Fibroblast of upper back skin (primary cell): ENCODE measurements around the gene FPR1.
"Not testable (repeated sequence)": the region's sequence is repeated elsewhere in the genome, so short reads cannot be mapped to it uniquely, and the experiment has no call there.

Source experiments
- DNase-seq: peaks from one replicate; pipeline ENCODE4 v3.0.0-alpha.2; 2013

The FPR1 gene

DNA sequence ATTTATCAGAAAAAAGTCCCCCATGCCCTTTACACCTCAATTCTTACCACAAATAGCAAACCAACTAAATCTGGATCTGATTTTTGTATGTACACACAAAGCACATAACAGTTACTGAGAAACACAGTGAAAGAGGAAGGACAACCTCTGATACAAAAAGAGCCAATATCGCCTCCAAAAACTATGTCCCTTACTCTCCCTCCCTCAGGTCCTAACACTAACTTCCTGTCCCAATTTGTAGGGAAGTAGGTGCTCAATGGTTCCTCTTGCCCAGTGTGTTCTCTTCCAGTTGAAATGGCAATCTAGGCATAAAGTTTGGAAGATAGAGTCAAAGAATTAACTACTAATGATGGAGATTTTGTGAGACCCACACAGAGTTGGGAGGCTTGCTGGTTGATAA is 27.5 kb upstream of the FPR1 start:
- no peak for DNase-seq

DNA sequence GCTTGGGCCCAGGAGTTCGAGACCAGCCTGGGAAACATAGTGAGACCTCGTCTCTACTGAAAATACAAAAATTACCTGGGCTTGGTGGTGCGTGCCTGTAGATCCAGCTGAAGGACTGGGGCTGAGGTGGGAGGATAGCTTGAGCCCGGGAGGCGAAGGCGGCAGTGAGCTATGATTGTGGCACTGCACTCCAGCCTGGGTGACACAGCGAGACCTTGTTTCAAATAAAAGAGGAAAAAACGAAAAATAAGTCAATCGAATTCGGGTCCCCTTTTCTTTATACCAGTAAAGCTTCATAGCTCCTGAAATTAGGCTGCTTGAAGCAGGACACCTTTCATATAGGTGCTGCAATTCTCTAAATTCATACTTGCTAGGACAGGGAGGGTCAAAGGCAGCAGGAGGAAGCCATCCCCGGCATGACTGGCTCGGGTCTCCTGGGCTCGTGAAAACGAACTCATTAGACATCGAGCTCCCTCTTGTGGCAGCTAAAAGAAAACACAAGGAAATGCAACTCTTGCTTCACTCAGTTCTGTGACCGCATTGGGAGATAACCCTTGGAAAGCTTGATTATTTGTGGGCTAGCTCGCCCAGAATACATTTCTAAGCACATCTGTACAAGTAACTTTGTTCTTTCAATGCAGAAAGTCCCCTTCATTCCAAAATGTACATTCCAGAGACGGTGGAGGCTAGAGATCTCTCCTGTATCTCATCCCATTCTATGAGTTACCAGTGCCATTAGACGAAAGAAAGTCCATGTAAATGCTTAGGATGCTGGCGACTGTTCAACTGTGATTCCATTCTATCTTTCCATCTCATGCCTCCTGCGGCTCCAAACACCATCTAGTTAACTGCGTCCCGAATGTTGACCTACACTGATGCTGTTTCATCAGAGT is 26.1 kb upstream of the FPR1 start:
- peak; percentile 86 for DNase-seq

DNA sequence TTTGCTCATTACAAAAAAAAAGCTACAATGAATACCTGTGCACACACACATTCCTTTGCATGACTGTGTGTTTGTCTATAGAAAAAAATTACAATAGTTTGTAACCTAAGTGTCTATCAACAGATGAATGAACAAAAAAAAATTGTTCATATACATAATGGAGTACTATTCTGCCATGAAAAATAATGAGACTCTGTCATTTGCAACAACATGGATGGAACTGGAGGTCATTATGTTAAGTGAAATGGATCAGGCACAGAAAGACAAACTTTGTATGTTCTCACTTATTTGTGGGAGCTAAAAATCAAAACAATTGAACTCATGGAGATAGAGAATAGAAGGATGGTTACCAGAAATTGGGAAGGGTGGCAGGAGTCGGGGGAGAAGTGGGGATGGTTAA is 24.9 kb upstream of the FPR1 start:
- DNase-seq: not testable (repeated sequence)

DNA sequence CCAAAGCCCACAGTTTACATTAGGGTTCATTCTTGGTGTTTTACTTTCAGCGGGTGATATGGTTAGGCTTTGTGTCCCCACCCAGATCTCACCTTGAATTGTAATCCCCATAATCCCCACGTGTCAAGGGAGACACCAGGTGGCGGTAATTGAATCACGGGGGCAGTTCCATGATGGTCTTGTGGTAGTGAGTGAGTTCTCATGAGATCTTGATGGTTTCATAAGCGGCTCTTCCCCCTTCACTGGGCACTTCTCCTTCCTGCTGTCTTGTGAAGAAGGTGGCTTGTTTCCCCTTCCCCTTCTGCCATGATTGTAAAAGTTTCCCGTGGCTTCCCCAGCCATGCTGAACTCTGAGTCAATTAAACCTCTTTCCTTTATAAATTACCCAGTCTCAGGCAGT is 21.3 kb upstream of the FPR1 start:
- DNase-seq: no peak

DNA sequence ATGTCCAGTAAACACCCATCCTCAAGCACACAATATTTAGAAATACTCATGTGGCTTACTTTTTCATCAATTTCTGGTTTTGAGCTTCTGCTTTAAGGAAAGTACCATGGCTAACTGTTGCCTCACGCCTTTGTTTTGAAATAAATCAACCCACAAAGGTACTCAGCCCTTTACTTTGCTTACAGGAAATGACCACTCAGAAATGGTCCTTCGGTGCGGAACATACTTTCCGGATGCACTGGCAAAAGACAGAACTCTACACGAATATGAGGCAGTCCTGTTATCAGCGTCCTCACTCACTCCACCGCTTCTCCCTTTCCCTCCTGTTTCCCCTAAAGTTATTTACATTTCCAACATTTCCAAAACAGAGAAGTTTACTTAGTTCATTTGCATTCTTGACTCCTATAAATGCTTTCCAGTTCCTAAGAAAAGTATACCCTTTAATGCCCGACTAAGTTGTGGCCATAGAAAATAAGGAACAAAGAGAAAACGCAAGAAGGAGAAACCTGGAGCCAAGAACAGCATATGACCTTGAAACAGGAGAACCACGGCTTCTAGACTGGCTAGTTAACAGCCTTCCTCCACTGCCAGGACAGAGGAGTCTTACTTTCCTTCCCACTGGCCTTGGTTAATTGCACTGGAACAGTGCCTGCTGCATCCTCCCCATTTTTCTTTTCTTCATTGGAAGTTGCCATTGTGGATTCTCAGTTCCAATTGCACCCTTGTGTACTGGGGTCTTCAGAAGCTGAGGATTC is 19.9 kb upstream of the FPR1 start:
- no peak for DNase-seq

DNA sequence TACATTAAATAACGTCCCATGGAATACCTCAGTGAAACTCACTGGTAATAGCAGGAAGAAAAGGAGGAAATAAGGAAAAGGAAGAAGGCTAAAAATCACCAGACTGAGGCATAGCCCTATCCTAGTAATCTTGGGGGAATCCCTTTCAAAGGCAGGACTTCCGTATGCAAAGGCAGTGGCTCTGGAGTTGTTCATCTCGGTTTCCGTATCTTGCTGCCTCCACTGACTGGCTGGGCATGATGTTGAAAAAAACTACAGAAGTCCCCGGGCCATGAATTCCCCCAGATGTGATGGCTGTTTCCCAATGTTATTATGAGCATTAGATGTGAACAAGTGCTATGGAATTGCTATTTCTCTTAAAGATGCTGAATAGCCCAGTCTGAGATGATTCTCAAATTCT is 14.8 kb upstream of the FPR1 start:
- DNase-seq: no peak

DNA sequence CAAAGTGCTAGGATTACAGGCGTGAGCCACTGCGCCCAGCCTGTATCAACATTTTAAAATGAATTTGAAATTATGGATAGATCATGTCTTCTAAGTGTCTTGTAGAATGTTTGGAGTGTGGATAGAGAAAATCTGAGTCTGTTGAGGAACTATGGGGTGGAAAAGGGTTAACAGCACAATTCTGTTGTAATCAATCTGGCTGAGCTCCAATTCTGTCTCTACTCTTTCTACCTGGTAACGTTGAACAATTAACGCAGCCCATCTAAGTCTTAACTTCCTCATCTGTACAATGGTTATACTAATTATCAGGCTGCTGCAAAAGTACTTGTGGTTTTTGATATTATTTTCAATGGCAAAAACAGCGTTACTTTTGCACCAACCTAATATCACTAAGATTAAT is 13.4 kb upstream of the FPR1 start:
- no peak for DNase-seq

DNA sequence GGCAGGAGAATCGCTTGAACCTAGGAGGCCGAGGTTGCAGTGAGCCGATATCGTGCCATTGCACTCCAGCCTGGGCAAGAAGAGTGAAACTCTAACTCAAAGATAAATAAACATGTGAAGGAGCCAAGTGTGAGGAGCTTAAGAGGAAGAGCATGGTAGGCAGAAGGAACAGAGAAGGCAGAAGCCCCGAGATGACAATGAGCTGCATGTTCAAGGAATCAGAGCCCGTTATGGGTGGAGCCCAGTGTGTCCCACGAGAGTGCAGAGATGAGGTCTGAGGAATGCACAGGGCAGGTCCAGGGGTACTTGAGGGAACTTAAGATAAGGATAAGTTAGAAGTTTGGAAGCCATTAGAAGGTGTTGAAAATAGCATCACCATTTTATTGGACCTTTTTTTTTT is 10.0 kb upstream of the FPR1 start:
- no peak for DNase-seq

DNA sequence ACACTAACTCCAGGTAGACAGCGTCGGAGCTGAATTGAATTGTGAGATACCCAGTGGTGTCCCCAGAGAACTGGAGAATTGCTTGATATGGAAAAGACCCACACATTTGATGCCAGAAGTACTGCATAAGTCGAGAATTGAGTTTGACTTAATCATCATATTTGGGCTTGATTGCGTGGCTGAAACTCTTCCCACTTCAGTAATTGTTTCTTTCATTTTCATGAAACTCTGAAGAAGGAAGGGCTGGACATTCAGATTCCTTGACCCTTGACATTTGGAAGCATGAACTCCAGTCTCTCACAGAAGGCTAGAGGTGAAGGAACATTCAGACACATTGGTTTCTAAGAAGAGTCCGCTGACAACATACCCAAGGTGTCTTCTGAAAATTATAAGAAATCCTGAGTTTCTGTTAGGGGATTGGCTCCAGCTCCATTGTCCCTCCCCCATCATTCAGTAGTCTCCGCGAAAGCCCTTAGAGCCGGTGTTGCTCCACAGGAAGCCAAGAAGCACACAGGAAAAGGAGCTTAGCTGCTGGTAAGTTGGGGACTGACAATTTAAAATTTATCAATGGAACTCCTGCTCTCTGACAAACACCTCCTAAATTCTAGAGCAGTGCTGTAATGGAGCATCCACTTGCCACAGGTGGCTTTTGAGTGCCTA is 9.1 kb upstream of the FPR1 start, which contains the start of gene FPR2:
Gene FPR2 (plus strand): TSS at position 484 of the 660 bp plus-strand sequence. CDS start 7,479 bp downstream, outside the sequence.
- DNase-seq: no peak

DNA sequence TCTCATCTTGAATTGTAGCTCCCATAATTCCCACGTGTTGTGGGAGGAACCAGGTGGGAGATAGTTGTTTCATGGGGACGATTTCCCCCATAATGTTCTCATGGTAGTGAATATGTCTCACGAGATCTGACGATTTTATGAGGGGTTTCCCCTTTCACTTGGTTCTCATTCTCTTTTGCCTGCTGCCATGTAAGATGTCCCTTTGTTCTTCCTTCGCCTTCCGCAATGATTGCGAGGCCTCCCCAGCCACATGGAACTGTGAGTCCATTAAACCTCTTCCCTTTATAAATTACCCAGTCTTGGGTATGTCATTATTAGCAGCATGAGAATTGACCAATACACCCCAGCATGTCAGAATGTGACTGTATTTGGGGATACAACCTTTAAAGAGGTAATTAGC is 3.9 kb upstream of the FPR1 start:
- no peak for DNase-seq

DNA sequence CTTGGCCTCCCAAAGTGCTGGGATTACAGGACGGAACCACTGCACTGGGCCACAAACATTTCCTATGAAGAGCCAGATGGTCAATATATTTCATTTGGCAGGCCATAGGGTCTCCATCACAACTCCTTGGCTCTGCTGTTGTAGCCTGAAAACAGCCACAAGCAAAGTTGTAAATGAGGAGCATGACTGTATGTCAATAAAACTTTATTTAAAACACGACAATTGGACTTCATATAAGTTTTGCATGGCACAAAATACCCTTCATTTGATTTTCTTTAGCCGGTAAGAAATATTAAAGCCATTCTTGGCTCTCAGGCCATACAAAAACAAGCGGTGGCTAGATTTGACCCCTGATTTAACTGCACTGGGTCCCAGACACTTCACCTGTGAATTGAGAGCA is 3.1 kb upstream of the FPR1 start:
- no peak for DNase-seq

DNA sequence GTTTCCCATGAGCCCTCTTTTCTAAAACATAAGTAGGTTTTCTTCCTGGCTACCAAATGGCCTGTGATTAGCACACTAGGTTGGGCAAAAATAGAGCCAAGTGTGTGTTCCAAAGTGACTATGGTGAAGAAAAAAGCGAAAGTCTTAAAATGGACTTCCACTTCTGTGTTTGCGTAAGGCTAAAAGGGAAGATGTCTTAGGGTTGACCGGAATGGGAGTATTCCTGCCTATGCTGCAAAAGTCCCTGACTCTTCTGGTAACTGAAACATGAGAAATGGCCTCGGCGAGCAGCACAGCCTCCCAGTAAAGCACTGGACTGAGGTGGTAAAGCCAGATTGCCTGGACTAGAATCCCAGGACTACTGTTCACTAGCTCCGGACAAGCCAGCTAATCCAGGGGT is 2.4 kb upstream of the FPR1 start:
- DNase-seq: no peak

DNA sequence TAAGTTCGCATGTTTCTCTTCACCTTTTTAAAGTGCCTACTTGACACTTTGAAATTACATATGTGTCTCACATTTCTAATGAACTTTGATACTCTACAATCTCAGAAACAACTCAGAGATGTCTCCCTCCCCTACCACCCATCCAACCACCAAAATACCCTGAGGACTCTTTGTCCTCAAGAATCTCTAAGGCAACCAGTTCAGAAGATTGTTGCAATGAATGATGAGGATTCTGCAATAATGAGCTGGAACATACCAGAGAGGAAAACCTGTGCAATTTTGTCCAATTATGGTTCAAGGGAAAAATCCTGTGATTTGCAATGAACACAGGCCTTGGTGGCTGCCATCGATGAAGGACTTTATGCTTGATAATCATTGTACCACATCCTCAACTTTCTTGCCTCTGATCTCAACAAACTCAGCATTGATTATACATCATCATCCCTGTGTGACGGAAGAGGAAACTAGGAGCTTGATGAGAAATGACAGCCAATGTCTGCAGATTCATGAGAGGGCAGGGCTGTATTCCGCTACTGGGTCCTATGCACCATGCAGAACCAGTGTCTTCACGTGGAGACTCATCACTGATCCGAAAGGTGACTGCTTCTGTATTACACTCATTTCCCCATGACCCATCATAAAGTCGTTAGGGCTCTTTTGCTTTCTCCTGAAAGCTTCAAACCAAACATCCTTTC is 1.1 kb downstream of the FPR1 start:
- DNase-seq: peak; percentile 48

DNA sequence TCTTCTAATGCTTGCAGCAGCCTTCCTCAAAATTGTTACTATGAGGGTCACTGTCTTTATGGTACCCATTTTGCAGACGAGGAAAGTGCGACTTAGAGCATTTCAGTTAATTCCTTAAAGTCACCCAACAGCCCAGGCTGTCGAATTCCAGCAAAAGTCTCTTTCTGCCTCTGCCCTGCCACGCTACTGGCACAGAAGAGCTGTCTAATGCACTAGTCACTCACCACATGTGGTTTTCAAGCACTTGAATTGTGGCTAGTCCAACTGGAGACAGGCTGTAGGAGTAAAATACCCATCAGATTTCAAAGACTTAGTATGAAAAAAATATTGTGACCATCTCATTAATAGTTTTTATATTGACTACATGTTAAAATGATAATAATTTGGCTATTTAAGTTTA is 1.7 kb downstream of the FPR1 start:
- peak; percentile 67 for DNase-seq

DNA sequence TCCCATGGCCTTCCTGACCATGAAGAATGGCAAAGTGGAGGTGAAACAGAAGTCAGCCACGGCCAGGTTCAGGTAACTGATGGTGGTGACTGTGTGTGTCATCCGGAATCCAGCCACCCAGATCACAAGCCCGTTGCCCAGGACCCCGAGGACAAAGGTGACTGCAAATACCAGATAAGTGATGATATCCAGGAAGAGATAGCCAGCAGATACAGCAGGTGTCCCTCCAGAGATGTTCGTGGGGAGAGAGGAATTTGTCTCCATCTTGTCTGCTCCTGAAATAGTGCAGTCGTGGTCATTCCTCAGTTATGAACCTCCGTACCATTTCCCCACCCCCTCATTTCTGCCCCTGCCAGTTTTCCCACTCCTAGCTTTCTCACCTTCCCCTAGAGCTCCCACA is 4.9 kb downstream of the FPR1 start:
- no peak for DNase-seq

DNA sequence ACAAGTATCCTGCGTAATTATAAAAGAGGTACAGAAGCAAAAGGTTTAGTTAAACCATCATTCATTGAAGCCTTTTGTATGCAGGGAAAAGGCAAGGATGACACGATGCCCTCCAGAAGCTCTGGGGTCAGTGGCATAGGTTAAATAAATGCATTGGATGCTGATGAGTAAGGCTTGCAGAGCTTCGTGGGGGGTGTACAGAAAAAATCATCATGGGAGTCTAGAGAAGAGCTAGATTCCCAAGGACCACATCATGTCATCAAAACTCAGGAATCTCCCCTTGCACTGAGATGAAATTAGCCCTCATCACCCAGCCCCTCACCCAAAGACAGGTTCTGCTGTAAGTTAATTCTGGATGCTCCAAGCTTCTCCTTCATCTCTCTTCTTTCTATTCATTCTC is 8.3 kb downstream of the FPR1 start:
- DNase-seq: peak; percentile 74

DNA sequence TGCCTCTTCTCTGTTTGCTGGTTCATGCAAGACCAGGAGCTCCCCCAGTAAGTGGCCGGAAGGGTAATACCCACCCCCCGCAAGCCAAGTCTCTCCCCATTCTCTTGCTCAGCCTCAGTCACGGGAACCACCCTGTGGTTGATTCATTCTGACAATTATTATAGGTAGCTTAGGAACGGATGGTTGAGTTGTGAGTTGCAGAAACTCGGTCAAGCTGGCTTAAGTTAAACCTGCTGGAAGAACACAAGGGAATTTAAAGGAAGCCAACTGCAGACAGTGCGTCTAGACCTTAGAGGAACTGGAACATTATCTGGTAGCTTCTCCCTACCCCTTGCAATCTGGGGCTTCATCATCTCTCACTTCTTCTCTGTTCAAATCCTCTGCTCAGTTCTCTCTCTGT is 8.9 kb downstream of the FPR1 start:
- DNase-seq: peak; percentile 93

DNA sequence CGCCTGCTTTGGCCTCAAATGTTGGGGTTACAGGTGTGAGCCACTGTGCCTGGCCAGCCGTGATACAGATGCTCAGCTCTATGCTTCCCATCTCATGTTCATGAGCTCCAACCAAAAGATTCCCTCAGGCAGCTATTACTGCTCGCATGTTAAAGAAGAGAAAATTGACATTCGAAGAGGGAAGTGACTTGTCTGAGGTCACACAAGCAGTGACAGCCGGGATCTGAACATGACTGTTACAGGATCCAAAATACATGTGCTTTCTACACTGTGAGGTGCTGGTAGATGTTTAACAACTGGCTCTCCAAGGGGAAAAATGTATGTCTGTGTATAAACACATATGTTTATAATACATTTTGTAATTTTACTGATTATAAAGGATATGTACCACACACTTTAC is 11.3 kb downstream of the FPR1 start:
- no peak for DNase-seq

DNA sequence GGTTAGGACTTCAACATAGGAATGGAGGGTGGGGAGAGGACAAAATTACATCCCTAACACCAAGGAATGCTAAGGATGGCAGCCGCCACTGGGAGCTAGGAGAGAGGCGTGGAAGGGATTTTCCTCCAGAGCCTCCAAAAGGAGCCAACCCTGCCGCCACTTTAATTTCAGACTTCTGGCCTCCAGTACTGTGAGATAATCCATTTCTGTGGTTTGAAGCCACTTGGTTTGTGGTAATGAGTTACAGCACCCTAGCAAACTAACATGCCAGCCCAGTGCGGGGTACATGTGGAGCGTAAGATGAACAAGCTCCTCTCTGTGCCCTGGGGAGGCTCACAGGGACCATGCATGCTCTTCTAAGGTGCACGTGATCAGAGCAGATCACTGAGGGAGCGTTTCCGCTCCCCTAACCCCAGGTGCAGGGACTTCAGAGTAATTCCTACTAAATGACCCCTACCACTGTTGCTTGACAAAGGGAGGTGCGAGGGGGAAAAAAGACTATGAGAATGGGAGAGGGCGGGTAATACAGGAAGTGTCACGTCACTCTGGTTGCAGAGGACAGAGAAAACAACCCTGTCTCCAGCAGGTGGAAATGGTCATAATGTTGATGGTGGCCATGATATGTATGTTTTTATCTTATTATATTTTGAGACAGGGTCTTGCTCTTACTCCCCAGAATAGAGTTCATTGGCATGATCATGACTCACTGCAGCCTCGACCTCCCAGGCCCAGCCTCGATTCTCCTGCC is 12.0 kb downstream of the FPR1 start:
- no peak for DNase-seq

DNA sequence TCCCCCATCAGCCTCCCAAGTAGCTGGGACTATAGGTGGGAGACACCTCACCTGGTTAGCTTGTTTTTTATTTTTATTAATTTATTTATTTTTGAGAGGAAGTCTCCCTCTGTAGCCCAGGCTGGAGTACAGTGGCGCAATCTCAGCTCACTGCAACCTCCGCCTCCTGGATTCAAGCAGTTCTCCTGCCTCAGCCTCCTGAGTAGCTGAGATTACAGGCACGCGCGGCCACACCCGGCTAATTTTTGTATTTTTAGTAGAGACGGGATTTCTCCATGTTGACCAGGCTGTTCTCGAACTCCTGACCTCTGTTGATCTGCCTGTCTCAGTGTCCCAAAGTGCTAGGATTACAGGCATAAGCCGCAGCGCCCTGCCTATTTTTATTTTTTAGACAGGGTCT is 13.2 kb downstream of the FPR1 start:
- not testable (repeated sequence) for DNase-seq

DNA sequence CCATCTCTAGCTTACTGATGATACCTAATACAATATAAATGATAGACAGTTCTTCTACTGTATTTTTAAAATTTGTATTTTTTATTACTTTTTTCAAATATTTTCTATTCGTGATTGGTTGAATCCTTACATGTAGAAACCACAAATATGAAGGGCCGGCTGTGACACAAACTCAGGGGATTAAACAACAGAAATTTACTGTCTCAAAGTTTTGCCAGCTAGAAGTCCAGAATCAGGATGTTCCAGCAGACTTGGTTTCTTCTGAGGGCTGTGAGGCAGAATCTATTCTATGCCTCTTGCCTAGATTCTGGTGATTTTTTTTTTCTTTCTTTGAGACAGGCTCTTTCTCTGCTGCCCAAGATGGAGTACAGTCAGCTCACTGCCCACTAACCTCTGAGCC is 13.8 kb downstream of the FPR1 start:
- peak; percentile 31 for DNase-seq

DNA sequence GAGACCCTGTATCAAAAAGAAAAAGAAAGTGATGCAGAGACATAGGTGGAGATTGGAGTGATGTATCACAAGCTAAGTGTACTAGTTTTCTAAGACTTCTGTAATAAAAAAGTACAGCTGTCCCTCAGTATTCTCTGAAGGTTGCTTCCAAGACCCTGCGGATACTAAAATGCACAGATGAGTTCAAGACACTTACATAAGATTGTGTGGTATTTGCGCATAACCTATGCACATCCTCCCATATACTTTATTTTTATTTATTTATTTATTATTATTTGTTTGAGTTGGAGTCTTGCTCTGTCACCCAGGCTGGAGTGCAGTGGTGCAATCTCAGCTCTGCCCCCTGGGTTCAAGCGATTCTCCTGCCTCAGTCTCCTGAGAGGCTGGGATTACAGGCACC is 14.3 kb downstream of the FPR1 start:
- no peak for DNase-seq
